Stomach (tissue), 9 donors: Measurements from ENCODE around the gene STK4. TPM values are rescaled to one million over a fixed set of nuclear protein-coding genes. Genes with fewer than 3 reads are reported as not detected.
A peak's percentile ranks its signal among the peaks of the same experiment; 100 is the strongest.

Source experiments
- DNase-seq, 2 donors: peaks; one replicate each; pipeline versions ENCODE4 v3.0.0 to v3.0.0-alpha.2; 2013 to 2019
- H3K27ac ChIP-seq, 5 donors: fragments of 200-600 bp in 4 of 5; sonication (generic) in 4 of 5; one replicate each; pipeline ENCODE4 v1.5.1; 2013 to 2019; ENCODE audit warnings: mild to moderate bottlenecking in 1 of 5, moderate library complexity in 1 of 5
- H3K27me3 ChIP-seq, 3 donors: fragments of 200-600 bp; sonication (generic); one replicate each; pipeline ENCODE4 v1.5.1; 2017 to 2019; ENCODE audit warnings: mixed run types in 1 of 3
- H3K36me3 ChIP-seq, 4 donors: fragments of 200-600 bp; sonication (generic); 1 replicate in 3 of 4; 2 replicates in 1 of 4; pipeline ENCODE4 v1.5.1; 2016 to 2019
- H3K4me1 ChIP-seq, 4 donors: fragments of 200-600 bp; sonication (generic); one replicate each; pipeline ENCODE4 v1.5.1; 2016 to 2019
- H3K4me3 ChIP-seq, 4 donors: fragments of 200-600 bp; sonication (generic) in 3 of 4; one replicate each; pipeline ENCODE4 v1.5.1; 2016 to 2019; ENCODE audit warnings: mild to moderate bottlenecking in 1 of 4
- H3K9me3 ChIP-seq, 4 donors: fragments of 200-600 bp; sonication (generic); one replicate each; pipeline ENCODE4 v1.5.1; 2016 to 2019
- CTCF ChIP-seq, 7 experiments: fragments of 450-650 bp in 4 of 7; fragments of 200-600 bp in 3 of 7; sonication (generic) in 3 of 7; IDR thresholded peaks; one replicate each; pipeline ENCODE4 v1.5.1; 2016 to 2019; ENCODE audit warnings: antibody characterized with exemption in 7 of 7, control low read depth in 2 of 7, mild to moderate bottlenecking in 1 of 7
- EP300 ChIP-seq: sonication (generic); formaldehyde crosslinking; IDR thresholded peaks from one replicate; pipeline ENCODE4 v1.6.1; 2017; ENCODE audit warnings: antibody characterized with exemption
- POLR2A ChIP-seq, 4 donors: fragments of 450-650 bp; IDR thresholded peaks; one replicate each; pipeline ENCODE4 v1.6.1; 2016; ENCODE audit warnings: antibody characterized with exemption in 4 of 4, control low read depth in 2 of 4, mild to moderate bottlenecking in 1 of 4, moderate library complexity in 1 of 4
- POLR2AphosphoS5 ChIP-seq, 3 donors: sonication (generic); formaldehyde crosslinking; IDR thresholded peaks; one replicate each; pipeline ENCODE4 v1.6.1; 2016; ENCODE audit warnings: antibody characterized with exemption in 3 of 3
- WGBS, 5 donors: extraction: QIAGEN DNeasy Blood & Tissue Kit in 3 of 5; methylation state at CpG; one replicate each; pipeline versions ENCODE4 v1.1.5 to v1.1.7; 2013 to 2018; 5-methylcytosine and 5-hydroxymethylcytosine counted together
- intact Hi-C: fragments of 100-400 bp; cut with DNase I; formaldehyde crosslinking; loops from one replicate; pipeline ENCODE4 v1.15.1; 2023; ENCODE audit warnings: low total_unique reads
- polyA plus RNA-seq, 3 donors: library from polyadenylated mRNA; stranded (reverse); fragments of 200-250 nt; gene quantifications; one replicate each; pipeline ENCODE4 v1.2.3, GENCODE V29; 2013
- total RNA-seq, 5 donors: library from RNA; depleted of rRNA; stranded (reverse); fragments of >200 nt; gene quantifications; one replicate each; pipeline versions ENCODE4 v1.1.0 to v1.2.3, GENCODE V29; 2014 to 2016
- donor health status: healthy with polysubstance abuse.
- donor health status: Bipolar disorder and iron deficiency.
- donor health status: healthy.

Gene STK4
- total and polyA plus RNA-seq, 8 donors, result 4.8 to 49.6 (median 19.3) TPM

GRCh38 chr20:45034436-45034835 lies 68.1 kb downstream of the STK4 start:
- DNase-seq, result no peak
- H3K27ac ChIP-seq, result no peak overlapping the region

GRCh38 chr20:45036044-45036755 lies 69.9 kb downstream of the STK4 start:
- H3K27ac ChIP-seq, result no peak overlapping the region
- intact Hi-C loops, result no loop called here
- WGBS, 5 donors, result 87 to 91% (median 90%) methylated on average over 10 of the region's 10 CpGs
- peaks cover 0 to 9% (median 6%) of the 10 kb centered on the region in 4 donors for H3K36me3 ChIP-seq
- TF ChIP-seq POLR2A (IDR thresholded peaks at IDR 0.05) (no peak), EP300 (no peak), CTCF (IDR thresholded peaks at IDR 0.05) (no peak), POLR2AphosphoS5 (IDR thresholded peaks at IDR 0.05) (no peak)
- no peaks in the 10 kb centered on the region for H3K27me3 ChIP-seq
- no peak overlapping the region for H3K4me3 ChIP-seq
- H3K9me3 ChIP-seq, result no peaks in the 10 kb centered on the region
- DNase-seq, result no peak
- peaks cover 3 to 40% (median 15%) of the 10 kb centered on the region in 4 donors for H3K4me1 ChIP-seq

More at GRCh38 chr20:45034436-45034835, 68.1 kb downstream of the STK4 start:
- Histone ChIP-seq H3K9me3 (no peaks in the 10 kb centered on the region), H3K36me3 (peaks cover 0 to 24% (median 20%) of the 10 kb centered on the region in 4 donors), H3K4me3 (no peak overlapping the region), H3K27me3 (no peaks in the 10 kb centered on the region), H3K4me1 (peaks cover 3 to 33% (median 15%) of the 10 kb centered on the region in 4 donors)
- WGBS, 5 donors, result 91 to 100% (median 96%) methylated on average over 1 of the region's 1 CpG
- TF ChIP-seq CTCF (IDR thresholded peaks at IDR 0.05) (no peak), POLR2A (IDR thresholded peaks at IDR 0.05) (no peak), EP300 (no peak), POLR2AphosphoS5 (IDR thresholded peaks at IDR 0.05) (no peak)
- intact Hi-C loops, result no loop called here

GRCh38 chr20:45037050-45037449 lies 70.7 kb downstream of the STK4 start:
- Histone ChIP-seq H3K9me3 (no peaks in the 10 kb centered on the region), H3K27ac (no peak overlapping the region), H3K36me3 (peaks cover 0 to 6% (median 1%) of the 10 kb centered on the region in 4 donors), H3K4me3 (no peak overlapping the region), H3K4me1 (peaks cover 3 to 49% (median 20%) of the 10 kb centered on the region in 4 donors), H3K27me3 (no peaks in the 10 kb centered on the region)
- intact Hi-C loops, result no loop called here
- TF ChIP-seq POLR2A (IDR thresholded peaks at IDR 0.05) (no peak), CTCF (IDR thresholded peaks at IDR 0.05) (no peak), POLR2AphosphoS5 (IDR thresholded peaks at IDR 0.05) (peak in 1 of 3 donors; percentile 14), EP300 (no peak)
- 71 to 76% (median 76%) methylated on average over 1 of the region's 1 CpG for WGBS, 5 donors
- peak; percentile 20 to 28 for DNase-seq

GRCh38 chr20:45037635-45038034 lies 71.3 kb downstream of the STK4 start:
- H3K4me1 ChIP-seq, result peaks cover 3 to 53% (median 22%) of the 10 kb centered on the region in 4 donors
- peaks cover 0 to 1% (median 0%) of the 10 kb centered on the region in 4 donors for H3K36me3 ChIP-seq
- no peak overlapping the region for H3K4me3 ChIP-seq
- TF ChIP-seq CTCF (IDR thresholded peaks at IDR 0.05) (no peak), POLR2AphosphoS5 (IDR thresholded peaks at IDR 0.05) (no peak), EP300 (no peak), POLR2A (IDR thresholded peaks at IDR 0.05) (no peak)
- no peaks in the 10 kb centered on the region for H3K9me3 ChIP-seq
- no peak for DNase-seq
- no peaks in the 10 kb centered on the region for H3K27me3 ChIP-seq
- intact Hi-C loops, result no loop called here
- whole genome bisulfite sequencing, 5 donors, result 79 to 90% (median 87%) methylated on average over 2 of the region's 2 CpGs
- H3K27ac ChIP-seq, result no peak overlapping the region
